Ovary (tissue), 9 donors: ENCODE results near the gene SLC9A9. TPM values are rescaled to one million over a fixed set of nuclear protein-coding genes. Genes with fewer than 3 reads are reported as not detected.

Experiments used
- DNase-seq, 5 donors: peaks; one replicate each; pipeline ENCODE4 v3.0.0-alpha.2; 2019 to 2020
- H3K27ac ChIP-seq, 2 donors: fragments of 200-600 bp; one replicate each; pipeline versions ENCODE4 v1.5.1 to v1.8.0; 2019 to 2022
- H3K27me3 ChIP-seq: fragments of 200-600 bp; one replicate; pipeline ENCODE4 v1.8.0; 2022
- H3K36me3 ChIP-seq: fragments of 200-600 bp; sonication (generic); one replicate; pipeline ENCODE4 v1.5.1; 2019
- H3K4me1 ChIP-seq: one replicate; pipeline ENCODE4 v1.8.1; 2013; ENCODE audit warnings: mild to moderate bottlenecking, moderate library complexity; ENCODE audit not compliant: insufficient read depth
- H3K4me3 ChIP-seq: fragments of 200-600 bp; sonication (generic); one replicate; pipeline ENCODE4 v1.5.1; 2017
- H3K9me3 ChIP-seq, 2 donors: fragments of 200-600 bp in 1 of 2; sonication (generic) in 1 of 2; one replicate each; pipeline versions ENCODE4 v1.5.1 to v1.8.1; 2013 to 2019; ENCODE audit warnings: mild to moderate bottlenecking in 1 of 2, moderate library complexity in 1 of 2
- EP300 ChIP-seq: sonication (generic); formaldehyde crosslinking; IDR thresholded peaks from one replicate; pipeline ENCODE4 v1.6.1; 2017; ENCODE audit warnings: antibody characterized with exemption
- POLR2A ChIP-seq: fragments of 450-650 bp; IDR thresholded peaks from one replicate; pipeline ENCODE4 v1.6.1; 2017; ENCODE audit warnings: antibody characterized with exemption, mild to moderate bottlenecking, moderate library complexity
- WGBS, 3 donors: extraction: QIAGEN DNeasy Blood & Tissue Kit in 1 of 3; methylation state at CpG; one replicate each; pipeline versions ENCODE4 v1.1.5 to v1.1.7; 2013 to 2017; 5-methylcytosine and 5-hydroxymethylcytosine counted together
- intact Hi-C, 4 donors: fragments of 100-400 bp; cut with DNase I; formaldehyde crosslinking; loops; one replicate each; pipeline versions ENCODE4 v1.11.0 to v1.15.1; 2022 to 2023
- polyA plus RNA-seq, 2 donors: library from polyadenylated mRNA; stranded (reverse); fragments of 200-250 nt in 1 of 2; fragments of 350-450 nt in 1 of 2; fragmentation: Illumina TruSeq in 1 of 2; extraction: RNeasy Lipid Tissue Mini Kit (QIAGEN cat#74804) in 1 of 2; gene quantifications; one replicate each; pipeline ENCODE4 v1.2.3, GENCODE V29; 2013 to 2014
- total RNA-seq, 7 donors: library from RNA; depleted of rRNA in 2 of 7; stranded (reverse); fragments of >200 nt in 2 of 7; fragmentation: NEBNext Ultra II Directional in 3 of 7; extraction: Animal tissue kit (Norgen Biotek cat#: 25700) in 3 of 7; gene quantifications; one replicate each; pipeline versions ENCODE4 v1.1.0 to v1.2.4, GENCODE V29; 2016 to 2023
- TF ChIP-seq, protein P1 (sequence below), 3 donors: fragments of 450-650 bp in 2 of 3; fragments of 200-600 bp in 1 of 3; IDR thresholded peaks; one replicate each; pipeline versions ENCODE4 v1.5.1 to v1.8.0; 2016 to 2022; ENCODE audit warnings: antibody characterized with exemption in 3 of 3, mild to moderate bottlenecking in 1 of 3
- donor health status: DM: no; HTN: no; CAD: no; lungs with moderate emphysema.
- donor health status: DM: no; HTN: no; CAD: no.
- donor health status: Bipolar disorder and iron deficiency.
- donor health status: DM: yes; HTN: yes; CAD: no.
- donor health status: DM: no; HTN: no; CAD: no.
- donor health status: DM: yes; HTN: yes; CAD: no.

SLC9A9 gene
- total and polyA plus RNA-seq, 9 donors = 7.0 to 22.7 (median 13.5) TPM

DNA sequence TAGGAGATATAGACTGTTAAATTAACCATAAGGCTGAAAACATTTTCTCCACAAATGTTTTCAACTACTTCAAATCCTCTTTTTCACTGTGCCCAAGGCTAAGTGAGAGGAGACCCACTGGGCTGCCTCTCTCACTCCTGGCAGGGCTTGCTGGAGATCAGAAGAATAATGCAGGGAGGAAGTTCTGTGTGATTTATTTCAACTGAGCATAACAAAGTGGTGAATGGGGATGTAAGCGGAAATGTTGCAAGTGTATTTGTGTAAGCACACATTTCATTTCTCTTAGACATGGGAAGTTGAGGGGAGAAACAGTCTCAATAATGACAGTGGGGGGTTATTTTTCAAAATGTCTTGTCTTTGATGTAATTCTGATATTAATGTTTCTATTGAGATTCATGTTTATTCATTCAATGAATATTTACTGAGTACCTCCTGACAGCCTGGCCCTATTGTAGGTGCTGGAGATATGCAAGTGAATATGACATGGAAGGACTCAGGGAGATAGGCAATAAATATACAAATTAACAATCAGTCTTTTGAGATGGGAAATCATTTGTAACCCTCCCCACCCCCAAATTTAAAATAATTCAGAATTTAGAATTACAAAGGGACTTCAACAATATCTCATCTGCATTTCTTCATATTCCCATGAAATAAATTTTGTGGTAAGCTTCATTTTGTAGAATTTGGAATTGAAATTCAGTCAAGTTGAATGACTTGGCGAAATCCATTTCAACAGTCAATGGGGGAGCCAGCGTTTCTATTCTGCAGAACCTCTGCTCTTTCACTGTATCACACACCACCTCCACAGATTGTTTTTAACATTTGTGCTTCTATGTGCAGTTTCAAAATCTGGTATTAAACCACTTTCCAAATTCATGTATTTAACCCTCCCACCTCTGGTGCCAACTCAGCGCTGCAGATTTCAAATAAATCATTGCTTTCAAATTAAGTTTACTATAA lies 247.2 kb downstream of the SLC9A9 start:
- Histone ChIP-seq H3K4me3 (no peak overlapping the region), H3K27ac (no peak overlapping the region), H3K9me3 (no peaks in the 10 kb centered on the region), H3K36me3 (no peaks in the 10 kb centered on the region), H3K27me3 (no peaks in the 10 kb centered on the region), H3K4me1 (peaks cover 5% of the 10 kb centered on the region)
- DNase-seq = no peak
- 91 to 93% (median 92%) methylated on average over 4 of the region's 4 CpGs for WGBS, 3 donors
- no peak for TF ChIP-seq POLR2A
- TF ChIP-seq, protein P1, sequence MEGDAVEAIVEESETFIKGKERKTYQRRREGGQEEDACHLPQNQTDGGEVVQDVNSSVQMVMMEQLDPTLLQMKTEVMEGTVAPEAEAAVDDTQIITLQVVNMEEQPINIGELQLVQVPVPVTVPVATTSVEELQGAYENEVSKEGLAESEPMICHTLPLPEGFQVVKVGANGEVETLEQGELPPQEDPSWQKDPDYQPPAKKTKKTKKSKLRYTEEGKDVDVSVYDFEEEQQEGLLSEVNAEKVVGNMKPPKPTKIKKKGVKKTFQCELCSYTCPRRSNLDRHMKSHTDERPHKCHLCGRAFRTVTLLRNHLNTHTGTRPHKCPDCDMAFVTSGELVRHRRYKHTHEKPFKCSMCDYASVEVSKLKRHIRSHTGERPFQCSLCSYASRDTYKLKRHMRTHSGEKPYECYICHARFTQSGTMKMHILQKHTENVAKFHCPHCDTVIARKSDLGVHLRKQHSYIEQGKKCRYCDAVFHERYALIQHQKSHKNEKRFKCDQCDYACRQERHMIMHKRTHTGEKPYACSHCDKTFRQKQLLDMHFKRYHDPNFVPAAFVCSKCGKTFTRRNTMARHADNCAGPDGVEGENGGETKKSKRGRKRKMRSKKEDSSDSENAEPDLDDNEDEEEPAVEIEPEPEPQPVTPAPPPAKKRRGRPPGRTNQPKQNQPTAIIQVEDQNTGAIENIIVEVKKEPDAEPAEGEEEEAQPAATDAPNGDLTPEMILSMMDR (IDR thresholded peaks at IDR 0.05) = no peak
- TF ChIP-seq EP300 = no peak
- intact Hi-C loops = no loop called here

DNA sequence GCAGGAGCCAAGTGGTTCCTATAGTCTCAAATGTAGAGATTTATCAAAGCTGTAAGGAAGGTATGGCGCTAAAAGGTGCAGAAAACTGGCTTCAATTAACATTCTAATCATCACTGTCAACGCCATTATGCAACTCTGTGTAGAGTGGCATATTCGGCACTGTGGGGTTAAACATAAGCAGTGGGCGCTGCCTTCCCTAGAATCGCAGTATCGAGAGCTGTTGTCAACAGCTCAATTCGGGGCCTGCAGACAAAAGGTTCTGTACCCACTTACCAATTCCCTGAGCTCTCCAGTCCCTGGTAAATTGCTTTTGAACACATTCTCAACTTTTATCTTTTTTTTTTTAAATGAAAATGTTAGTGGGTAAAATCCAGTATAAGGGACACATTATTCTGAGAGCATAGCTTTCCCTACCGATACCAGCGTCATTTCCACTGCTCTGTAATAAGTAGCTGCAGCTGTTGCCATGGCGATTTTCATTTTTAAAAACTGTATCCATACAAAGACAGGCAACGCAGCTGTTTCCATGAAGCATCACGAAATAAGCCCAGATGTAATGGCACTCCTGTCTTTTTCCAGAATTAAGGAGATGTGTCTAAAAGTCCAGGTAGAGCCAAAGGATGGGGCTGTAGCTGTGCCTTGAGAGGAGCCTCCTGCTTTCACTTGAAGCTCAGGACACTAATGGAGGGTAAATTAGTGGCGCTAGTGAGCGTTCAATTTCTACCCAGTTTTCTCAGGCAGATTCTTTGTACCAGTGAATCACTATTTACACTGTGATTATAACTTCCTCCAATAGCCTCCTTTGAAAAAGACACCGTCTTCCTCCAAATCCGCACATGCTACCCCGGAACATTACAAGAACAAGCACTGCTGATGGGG lies 250.3 kb downstream of the SLC9A9 start:
- intact Hi-C loops = no loop called here
- TF ChIP-seq, protein P1 (IDR thresholded peaks at IDR 0.05) = no peak
- TF ChIP-seq POLR2A = no peak
- TF ChIP-seq EP300 = no peak
- H3K27me3 ChIP-seq = no peaks in the 10 kb centered on the region
- WGBS, 3 donors = 77 to 82% (median 80%) methylated on average over 17 of the region's 17 CpGs
- H3K27ac ChIP-seq = no peak overlapping the region
- no peak for DNase-seq
- H3K36me3 ChIP-seq = no peaks in the 10 kb centered on the region
- no peak overlapping the region for H3K4me3 ChIP-seq
- no peaks in the 10 kb centered on the region for H3K9me3 ChIP-seq
- H3K4me1 ChIP-seq = peaks cover 5% of the 10 kb centered on the region

DNA sequence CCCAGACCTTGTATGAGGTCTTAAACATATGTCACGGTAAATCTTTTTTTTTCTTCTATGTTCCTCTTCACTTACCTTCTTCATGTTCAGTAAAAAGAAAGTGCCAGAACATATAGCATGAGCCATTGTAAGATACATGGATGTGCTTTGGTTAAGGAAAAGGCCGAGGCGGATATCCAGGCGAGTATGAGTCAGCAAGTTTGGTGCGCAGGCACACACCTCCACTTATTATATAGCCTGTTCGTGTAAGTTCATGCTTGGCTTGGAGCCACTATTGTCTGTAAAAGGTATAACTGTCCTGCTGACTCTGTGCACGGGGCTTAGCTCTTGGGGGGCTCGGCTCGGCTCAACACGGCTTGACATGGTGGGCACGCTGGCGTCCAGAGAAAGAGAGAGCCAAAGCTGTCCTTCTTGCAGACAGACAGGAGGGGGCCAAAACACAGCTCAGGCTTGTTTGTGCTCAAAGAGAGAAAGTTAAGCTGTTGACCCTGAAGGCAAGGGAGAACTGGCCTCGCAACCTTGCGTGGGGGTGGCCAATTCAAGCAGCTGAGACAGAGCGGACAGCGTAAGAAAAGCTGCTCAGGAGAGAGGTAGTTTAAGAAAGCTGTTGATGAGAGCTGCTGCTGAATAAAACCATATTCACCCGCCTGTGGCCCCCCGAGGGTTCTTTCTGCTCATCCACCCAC lies 251.2 kb downstream of the SLC9A9 start:
- WGBS, 3 donors = 58 to 68% (median 64%) methylated on average over 18 of the region's 18 CpGs
- no peak overlapping the region for H3K27ac ChIP-seq
- intact Hi-C loops = no loop called here
- no peaks in the 10 kb centered on the region for H3K27me3 ChIP-seq
- no peaks in the 10 kb centered on the region for H3K36me3 ChIP-seq
- H3K4me1 ChIP-seq = peaks cover 5% of the 10 kb centered on the region
- DNase-seq = peak in 4 of 5 donors; percentile 24 to 73 (median 38)
- H3K4me3 ChIP-seq = no peak overlapping the region
- TF ChIP-seq, protein P1 (IDR thresholded peaks at IDR 0.05) = no peak
- TF ChIP-seq POLR2A (no peak), EP300 (no peak)
- H3K9me3 ChIP-seq = no peaks in the 10 kb centered on the region
